Activated T-cell treated with anti-CD3 and anti-CD28 coated beads, Interleukin-2, amount 50 U/mL, for 72 hours (primary cell): ENCODE data around the gene IL27RA. TPM values are rescaled to one million over a fixed set of nuclear protein-coding genes. Genes with fewer than 3 reads are reported as not detected.

Source experiments
- ATAC-seq, 2 donors: fragments of 150-1000 bp; cut with Tn5 transposase; replicated peaks in 1 of 2; 2 replicates each; pipeline ENCODE4 v1.10.0; 2021; ENCODE audit warnings: moderate library complexity in 2 of 2, mild to moderate bottlenecking in 1 of 2
- DNase-seq, 2 donors: peaks; one replicate each; pipeline ENCODE4 v3.0.0; 2021 to 2022; ENCODE audit warnings: mixed read lengths in 1 of 2
- H3K27ac Mint-ChIP-seq: one replicate; pipeline ENCODE4 v1.8.0; 2022; ENCODE audit warnings: mild to moderate bottlenecking, moderate library complexity, mixed read lengths
- H3K27me3 Mint-ChIP-seq: one replicate; pipeline ENCODE4 v1.8.0; 2022; ENCODE audit warnings: low read depth, mixed read lengths
- H3K36me3 Mint-ChIP-seq, 2 donors: one replicate each; pipeline ENCODE4 v1.8.0; 2022; ENCODE audit warnings: mixed read lengths in 2 of 2, mild to moderate bottlenecking in 1 of 2; ENCODE audit not compliant: insufficient read depth in 2 of 2
- H3K4me1 Mint-ChIP-seq: one replicate; pipeline ENCODE4 v1.8.0; 2022; ENCODE audit warnings: low read depth, mixed read lengths
- H3K4me3 Mint-ChIP-seq, 2 donors: one replicate each; pipeline ENCODE4 v1.8.0; 2022; ENCODE audit warnings: mild to moderate bottlenecking in 2 of 2, mixed read lengths in 2 of 2, moderate library complexity in 2 of 2
- H3K9me3 Mint-ChIP-seq, 2 donors: one replicate each; pipeline ENCODE4 v1.8.0; 2022; ENCODE audit warnings: mixed read lengths in 2 of 2
- total RNA-seq, 2 donors: library from RNA; stranded (reverse); gene quantifications; one replicate each; pipeline ENCODE4 v1.2.3, GENCODE V29; 2022

The IL27RA gene
- total RNA-seq, 2 donors from 2014 or later, result 67.0 to 75.2 TPM

DNA sequence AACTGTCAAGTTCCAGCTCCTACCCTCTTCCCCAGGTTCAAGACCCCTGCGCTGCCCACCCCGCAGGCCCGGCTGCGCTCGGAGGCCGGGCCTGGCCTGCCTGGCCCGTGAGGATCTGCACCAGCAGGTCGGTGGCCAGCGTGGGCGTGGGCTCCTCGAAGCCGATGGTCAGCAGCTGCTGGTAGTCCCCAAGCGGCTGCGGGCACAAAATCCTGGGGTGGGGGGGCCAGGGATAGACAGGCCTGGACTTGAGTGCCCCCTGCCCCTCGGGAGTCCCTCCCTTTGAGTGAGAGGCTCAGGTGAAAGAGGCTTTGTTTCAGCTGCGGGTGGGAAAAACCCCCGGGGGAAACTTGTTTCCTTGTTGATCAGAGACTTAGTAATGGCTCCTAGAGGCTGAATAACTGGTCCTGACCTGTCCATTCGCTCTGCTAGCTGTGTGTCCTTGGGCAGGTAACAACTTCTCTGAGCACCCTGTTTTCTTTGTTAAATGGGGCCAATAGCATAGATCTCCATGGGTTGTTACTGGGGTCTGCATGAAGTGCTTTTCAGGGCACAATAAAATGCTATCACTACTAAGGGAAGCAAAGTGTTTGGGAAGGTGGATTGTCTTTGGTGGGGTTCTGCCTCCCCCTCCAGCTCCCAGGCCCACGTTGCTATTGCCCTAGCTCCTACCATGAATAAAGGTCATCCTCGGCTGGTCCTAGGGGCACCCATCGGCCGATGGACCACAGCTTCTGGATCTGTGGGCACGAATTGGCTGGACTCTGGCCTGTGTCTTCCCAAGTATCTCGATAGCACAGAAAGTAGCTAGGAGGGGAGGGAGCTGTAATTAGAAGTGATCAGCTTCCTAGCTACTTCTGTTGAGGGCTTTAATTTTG, 50.5 kb downstream of the IL27RA start:
- DNase-seq, result peak; percentile 40 to 46
- H3K27me3 Mint-ChIP-seq, result no peaks in the 10 kb centered on the region
- peak overlapping the region; percentile 92 to 95 for H3K4me3 Mint-ChIP-seq
- no peaks in the 10 kb centered on the region for H3K36me3 Mint-ChIP-seq
- ATAC-seq, result no peak
- peak overlapping the region; percentile 86 for H3K27ac Mint-ChIP-seq
- H3K4me1 Mint-ChIP-seq, result peaks cover 17% of the 10 kb centered on the region
- no peaks in the 10 kb centered on the region for H3K9me3 Mint-ChIP-seq

- Mint-ChIP-seq H3K27me3 (no peaks in the 10 kb centered on the region), H3K27ac (no peak overlapping the region), H3K36me3 (no peaks in the 10 kb centered on the region), H3K4me1 (peaks cover 17% of the 10 kb centered on the region), H3K9me3 (no peaks in the 10 kb centered on the region), H3K4me3 (peak overlapping the region; percentile 92 to 95)
- DNase-seq (no peak), ATAC-seq (no peak)
These were observed 51.1 kb downstream of the IL27RA start for GRCh38 chr19:14082675-14082960.

- ATAC-seq, result no peak
- H3K27ac Mint-ChIP-seq, result no peak within 1 kb of the TSS
- H3K36me3 Mint-ChIP-seq, result peaks cover 4 to 8% of the 10 kb centered on the region in 2 donors
- peaks cover 16% of the 10 kb centered on the region for H3K4me1 Mint-ChIP-seq
- no peaks in the 10 kb centered on the region for H3K27me3 Mint-ChIP-seq
- no peak for DNase-seq
- H3K4me3 Mint-ChIP-seq, result no peak within 1 kb of the TSS
- H3K9me3 Mint-ChIP-seq, result no peaks in the 10 kb centered on the region
These were observed 53.9 kb downstream of the IL27RA start, which contains the start of gene C19orf67 for GRCh38 chr19:14085309-14085995. Gene C19orf67 (minus strand): TSS chr19:14085783. CDS start chr19:14085627, 156 bp downstream.

- Mint-ChIP-seq H3K27me3 (no peaks in the 10 kb centered on the region), H3K36me3 (peaks cover 4 to 8% of the 10 kb centered on the region in 2 donors), H3K4me1 (peaks cover 15% of the 10 kb centered on the region), H3K4me3 (no peak overlapping the region), H3K9me3 (no peaks in the 10 kb centered on the region), H3K27ac (no peak overlapping the region)
- DNase-seq (no peak), ATAC-seq (no peak)
These were observed 54.5 kb downstream of the IL27RA start for GRCh38 chr19:14086098-14086497.

DNA sequence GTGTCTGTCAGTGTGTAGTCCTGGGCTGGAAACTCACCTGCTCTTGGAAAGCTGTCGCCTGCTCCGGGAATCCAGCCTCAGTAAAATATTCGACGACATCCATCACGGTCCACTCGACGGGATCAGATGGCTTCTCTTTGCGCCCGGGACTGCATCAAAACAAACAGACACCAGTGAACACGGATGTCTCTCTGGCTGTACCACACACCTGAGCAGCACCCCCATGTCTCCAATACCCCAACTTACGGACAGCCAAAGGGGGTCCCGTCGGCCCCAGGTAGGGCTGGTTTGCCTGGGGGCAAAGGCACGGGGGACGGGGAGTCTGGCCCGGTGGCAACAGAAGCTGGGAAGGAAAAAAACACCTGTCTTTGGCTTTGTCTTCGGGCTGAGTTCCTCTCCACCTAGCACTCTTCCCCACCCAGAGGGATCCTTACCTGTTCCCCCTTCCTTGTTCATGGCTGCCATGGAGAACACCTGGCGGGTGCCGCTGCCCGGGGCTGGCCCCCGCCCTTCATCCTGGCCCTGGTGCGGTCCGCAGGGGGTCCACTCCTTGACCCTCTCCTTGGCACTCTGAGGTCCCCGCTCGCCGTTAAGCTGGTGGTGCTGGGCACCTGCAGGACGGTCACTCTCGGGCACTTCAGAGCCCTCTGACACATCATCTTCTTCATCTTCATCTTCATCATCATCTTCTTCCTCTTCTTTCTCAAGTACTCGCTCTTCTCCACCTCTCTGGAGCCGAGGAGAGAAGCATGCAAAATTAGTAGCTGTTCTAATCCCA, 57.3 kb downstream of the IL27RA start:
- peaks cover 9 to 23% of the 10 kb centered on the region in 2 donors for H3K36me3 Mint-ChIP-seq
- peak overlapping the region; percentile 80 to 88 for H3K4me3 Mint-ChIP-seq
- DNase-seq (no peak), ATAC-seq (no peak)
- H3K27me3 Mint-ChIP-seq, result no peaks in the 10 kb centered on the region
- H3K4me1 Mint-ChIP-seq, result peaks cover 15% of the 10 kb centered on the region
- peaks cover 2 to 4% of the 10 kb centered on the region in 2 donors for H3K9me3 Mint-ChIP-seq
- H3K27ac Mint-ChIP-seq, result peak overlapping the region; percentile 94

- DNase-seq, result peak in 1 of 2 donors; percentile 12
- H3K4me1 Mint-ChIP-seq, result peaks cover 15% of the 10 kb centered on the region
- peaks cover 9 to 23% of the 10 kb centered on the region in 2 donors for H3K36me3 Mint-ChIP-seq
- peak overlapping the region; percentile 80 to 88 for H3K4me3 Mint-ChIP-seq
- peak overlapping the region; percentile 94 for H3K27ac Mint-ChIP-seq
- no peaks in the 10 kb centered on the region for H3K27me3 Mint-ChIP-seq
- peaks cover 2 to 4% of the 10 kb centered on the region in 2 donors for H3K9me3 Mint-ChIP-seq
- ATAC-seq, result no peak
These were observed 57.8 kb downstream of the IL27RA start for GRCh38 chr19:14089412-14089661.

GRCh38 chr19:14089662-14090508, 58.3 kb downstream of the IL27RA start:
- H3K27ac Mint-ChIP-seq, result no peak overlapping the region
- no peaks in the 10 kb centered on the region for H3K27me3 Mint-ChIP-seq
- H3K36me3 Mint-ChIP-seq, result peaks cover 9 to 25% of the 10 kb centered on the region in 2 donors
- peak; percentile 63 to 69 for DNase-seq
- ATAC-seq, result peak; percentile 19 to 24
- peak overlapping the region; percentile 80 to 88 for H3K4me3 Mint-ChIP-seq
- H3K9me3 Mint-ChIP-seq, result peaks cover 2 to 4% of the 10 kb centered on the region in 2 donors
- H3K4me1 Mint-ChIP-seq, result peaks cover 15% of the 10 kb centered on the region

GRCh38 chr19:14090509-14091080, 59.0 kb downstream of the IL27RA start, which contains the start of gene SAMD1:
Gene SAMD1 (minus strand): TSS chr19:14090751.
- Mint-ChIP-seq H3K27ac (peak within 1 kb of the TSS; percentile 97), H3K4me1 (peaks cover 15% of the 10 kb centered on the region), H3K9me3 (peaks cover 2 to 4% of the 10 kb centered on the region in 2 donors), H3K27me3 (no peaks in the 10 kb centered on the region), H3K36me3 (peaks cover 9 to 25% of the 10 kb centered on the region in 2 donors), H3K4me3 (peak within 1 kb of the TSS; percentile 98)
- peak; percentile 77 to 82 for DNase-seq
- peak; percentile 66 for ATAC-seq

DNA sequence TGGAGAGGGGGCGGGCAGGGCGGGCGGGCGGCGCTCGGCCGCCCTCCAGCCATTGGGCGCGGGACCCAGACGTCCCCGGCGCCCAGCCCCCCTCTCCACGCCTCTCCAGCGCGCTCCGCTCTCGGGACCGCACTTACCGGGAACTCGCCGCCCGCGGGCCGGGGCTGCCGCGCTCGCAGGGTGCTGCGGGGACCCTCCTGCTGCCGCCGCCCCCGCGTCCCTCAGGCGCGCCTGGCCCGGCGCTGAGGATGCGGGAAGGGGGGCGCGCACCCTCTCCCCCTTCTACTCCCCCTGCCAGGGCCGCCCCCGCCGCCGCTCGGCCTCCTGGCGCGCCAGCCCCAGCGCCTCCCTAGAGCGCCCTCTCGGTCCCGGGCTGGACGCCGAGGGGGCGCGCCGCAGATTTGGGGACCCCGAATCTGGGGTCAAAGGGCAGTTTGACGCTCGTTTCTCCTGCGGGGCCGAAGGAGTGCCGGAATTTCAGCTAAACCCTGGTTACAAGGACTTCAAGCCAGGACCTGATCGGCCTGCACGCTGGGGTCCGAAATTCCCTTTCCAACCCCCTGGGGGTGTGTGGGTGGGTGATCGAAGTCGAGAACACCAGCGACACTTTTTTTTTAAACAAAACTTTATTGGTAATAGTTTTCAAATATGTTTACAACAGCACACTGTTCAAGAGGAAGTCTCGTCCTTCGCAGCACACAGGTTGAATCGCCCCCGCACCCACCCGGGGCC, 59.7 kb downstream of the IL27RA start:
- H3K27ac Mint-ChIP-seq, result peak overlapping the region; percentile 97
- DNase-seq, result peak; percentile 84 to 87
- H3K9me3 Mint-ChIP-seq, result peaks cover 2 to 4% of the 10 kb centered on the region in 2 donors
- peak; percentile 84 for ATAC-seq
- peaks cover 15% of the 10 kb centered on the region for H3K4me1 Mint-ChIP-seq
- H3K4me3 Mint-ChIP-seq, result peak overlapping the region; percentile 98
- H3K36me3 Mint-ChIP-seq, result peaks cover 9 to 25% of the 10 kb centered on the region in 2 donors
- no peaks in the 10 kb centered on the region for H3K27me3 Mint-ChIP-seq

DNA sequence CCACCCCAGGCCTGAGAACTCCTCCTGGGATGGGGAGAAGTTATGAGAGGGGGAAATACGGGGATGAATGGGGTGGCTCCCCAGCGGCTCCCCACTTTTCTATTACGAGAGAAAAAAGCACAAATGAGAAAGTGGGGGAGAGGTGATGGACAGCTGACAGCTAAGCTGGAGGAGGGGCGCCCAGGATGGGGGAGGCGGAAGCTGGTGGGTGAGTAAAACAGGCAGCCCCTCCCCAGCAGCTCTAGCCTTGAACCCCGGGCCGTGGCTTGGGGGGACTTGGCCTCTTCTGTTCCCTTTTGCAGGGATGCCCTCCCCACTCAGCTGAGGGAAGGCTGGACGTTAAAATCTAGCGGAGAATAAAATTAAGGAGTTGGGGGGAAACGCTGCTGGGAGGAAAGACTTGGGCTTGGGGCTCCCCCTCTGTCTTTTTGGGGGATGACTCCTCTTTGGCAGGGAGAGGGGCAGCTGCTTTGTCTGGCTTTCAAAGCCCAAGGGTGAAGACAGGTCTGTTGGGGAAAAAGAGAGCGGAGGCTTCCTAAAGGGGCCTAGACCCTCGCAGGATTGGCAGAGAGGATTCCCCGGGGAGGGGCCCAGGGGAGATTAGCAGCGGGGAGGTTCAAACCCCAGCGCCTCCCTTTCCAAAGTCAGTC, 60.4 kb downstream of the IL27RA start:
- Mint-ChIP-seq H3K4me3 (peak overlapping the region; percentile 98), H3K36me3 (peaks cover 9 to 25% of the 10 kb centered on the region in 2 donors), H3K4me1 (peaks cover 15% of the 10 kb centered on the region), H3K27ac (peak overlapping the region; percentile 97), H3K27me3 (no peaks in the 10 kb centered on the region), H3K9me3 (peaks cover 2 to 4% of the 10 kb centered on the region in 2 donors)
- peak; percentile 21 to 27 for ATAC-seq
- peak; percentile 56 to 73 for DNase-seq

DNA sequence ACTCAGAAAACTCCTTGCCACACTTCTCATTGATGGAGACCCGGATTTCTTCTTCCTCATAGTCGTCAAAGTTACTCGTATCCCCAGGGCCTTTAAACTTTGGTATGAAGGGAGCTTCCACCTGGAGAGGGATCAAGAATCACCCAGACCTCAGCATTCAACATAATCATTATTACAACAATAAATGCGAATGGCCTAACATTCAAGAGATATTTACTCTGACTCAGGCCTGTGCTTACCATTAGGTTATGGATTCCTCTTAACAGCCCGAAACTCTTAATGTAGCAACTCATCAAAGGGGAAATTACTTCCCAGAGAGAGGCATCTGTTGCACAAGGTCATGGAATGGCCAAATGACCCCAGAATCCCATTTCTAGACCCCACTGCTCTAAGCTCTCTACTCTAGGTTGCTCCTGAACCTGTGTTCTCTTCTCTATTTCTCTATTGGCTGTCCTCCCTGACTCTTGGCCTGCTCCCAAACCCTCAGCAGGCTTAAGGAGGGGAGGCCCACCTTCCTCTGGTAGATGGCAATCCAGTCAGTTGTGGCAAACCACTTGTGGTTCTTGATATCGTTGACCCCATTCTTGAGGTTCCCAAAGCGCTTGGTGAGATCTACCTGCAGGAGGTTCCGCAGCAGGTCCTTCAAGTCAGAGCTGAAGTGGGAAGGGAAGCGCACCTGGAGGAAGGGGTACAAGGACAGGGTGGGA, 61.7 kb downstream of the IL27RA start:
- peaks cover 15% of the 10 kb centered on the region for H3K4me1 Mint-ChIP-seq
- H3K9me3 Mint-ChIP-seq, result peaks cover 2 to 4% of the 10 kb centered on the region in 2 donors
- H3K27ac Mint-ChIP-seq, result peak overlapping the region; percentile 63
- peak overlapping the region; percentile 7 to 57 for H3K4me3 Mint-ChIP-seq
- peaks cover 9 to 26% of the 10 kb centered on the region in 2 donors for H3K36me3 Mint-ChIP-seq
- DNase-seq (no peak), ATAC-seq (no peak)
- no peaks in the 10 kb centered on the region for H3K27me3 Mint-ChIP-seq
